ENCODE data around the gene PARP1. TPM values are rescaled to one million over a fixed set of nuclear protein-coding genes. Genes with fewer than 3 reads are reported as not detected.
A peak's percentile ranks its signal among the peaks of the same experiment; 100 is the strongest.

Gene PARP1
- total RNA-seq, 1 experiment from 2014 or later = 298 TPM

DNA sequence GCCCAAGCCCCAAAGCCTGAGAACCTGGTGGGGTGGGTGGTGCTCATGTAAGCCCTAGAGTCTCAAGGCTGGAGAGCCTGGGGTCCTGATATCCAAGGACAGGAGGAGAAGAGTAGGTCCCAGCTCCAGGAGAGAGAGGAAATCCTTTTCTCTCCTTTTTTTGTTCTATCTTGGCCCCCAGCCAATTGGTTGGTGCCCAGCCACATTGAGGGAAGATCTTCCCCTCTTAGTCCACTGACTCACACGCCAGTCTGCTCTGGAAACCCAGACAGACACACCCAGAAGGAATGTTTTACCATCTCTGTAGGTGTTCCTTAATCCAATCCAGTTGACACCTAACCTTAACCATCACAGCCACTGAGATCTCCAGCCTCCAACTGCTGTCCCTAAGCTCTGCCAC is 82.7 kb downstream of the PARP1 start:
- Histone ChIP-seq H3K36me3 (ENCODE audit: insufficient read depth, low read length) (no peaks in the 10 kb centered on the region), H2AFZ (ENCODE audit: low read length) (no peak overlapping the region), H3K9me3 (ENCODE audit: low read length) (no peaks in the 10 kb centered on the region; the same call in 1 of the 2 replicates), H3K4me1 (ENCODE audit: low read length) (no peaks in the 10 kb centered on the region), H3K27me3 (ENCODE audit: low read length) (no peaks in the 10 kb centered on the region), H3K4me3 (ENCODE audit: low read length) (no peak overlapping the region), H3K27ac (ENCODE audit: low read length) (no peak overlapping the region), H4K20me1 (ENCODE audit: insufficient read depth, low read depth, low read length) (no peaks in the 10 kb centered on the region), H3K79me2 (ENCODE audit: low read length) (no peaks in the 10 kb centered on the region), H3K4me2 (ENCODE audit: low read depth, low read length, poor library complexity, severe bottlenecking) (no peak overlapping the region), H3K9me2 (replicated peaks; ENCODE audit: insufficient read depth, low read length) (no peaks in the 10 kb centered on the region), H3K9ac (ENCODE audit: low read length) (no peak overlapping the region)
- no peak for DNase-seq

DNA sequence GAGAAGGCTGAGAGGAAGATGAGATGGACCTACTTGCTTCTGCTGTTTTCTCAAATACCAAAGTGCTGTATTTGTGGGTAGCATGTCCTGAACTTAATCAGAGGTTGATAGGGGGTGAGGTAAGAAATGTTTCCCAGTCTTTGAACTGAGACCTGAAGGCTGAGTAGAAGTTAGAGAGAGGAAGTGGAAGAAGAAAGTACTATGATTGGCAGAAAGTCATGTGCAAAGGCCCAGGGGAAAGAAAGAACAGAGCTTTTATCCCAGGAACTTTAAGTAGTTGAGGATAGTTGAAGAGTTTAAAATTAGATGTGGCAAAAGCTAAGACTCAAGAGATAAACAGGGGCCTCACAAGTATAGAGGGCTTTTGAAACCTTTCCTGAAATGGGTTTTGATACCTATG is 83.4 kb downstream of the PARP1 start:
- no peaks in the 10 kb centered on the region for H3K4me1 ChIP-seq (ENCODE audit: low read length)
- H4K20me1 ChIP-seq (ENCODE audit: insufficient read depth, low read depth, low read length) = no peaks in the 10 kb centered on the region
- H3K9me2 ChIP-seq (replicated peaks; ENCODE audit: insufficient read depth, low read length) = no peaks in the 10 kb centered on the region
- H3K79me2 ChIP-seq (ENCODE audit: low read length) = no peaks in the 10 kb centered on the region
- H2AFZ ChIP-seq (ENCODE audit: low read length) = no peak overlapping the region
- DNase-seq = no peak
- no peaks in the 10 kb centered on the region; the same call in 1 of the 2 replicates for H3K9me3 ChIP-seq (ENCODE audit: low read length)
- no peak overlapping the region for H3K9ac ChIP-seq (ENCODE audit: low read length)
- no peak overlapping the region for H3K4me2 ChIP-seq (ENCODE audit: low read depth, low read length, poor library complexity, severe bottlenecking)
- no peaks in the 10 kb centered on the region for H3K36me3 ChIP-seq (ENCODE audit: insufficient read depth, low read length)
- no peak overlapping the region for H3K27ac ChIP-seq (ENCODE audit: low read length)
- H3K4me3 ChIP-seq (ENCODE audit: low read length) = no peak overlapping the region
- no peaks in the 10 kb centered on the region for H3K27me3 ChIP-seq (ENCODE audit: low read length)

DNA sequence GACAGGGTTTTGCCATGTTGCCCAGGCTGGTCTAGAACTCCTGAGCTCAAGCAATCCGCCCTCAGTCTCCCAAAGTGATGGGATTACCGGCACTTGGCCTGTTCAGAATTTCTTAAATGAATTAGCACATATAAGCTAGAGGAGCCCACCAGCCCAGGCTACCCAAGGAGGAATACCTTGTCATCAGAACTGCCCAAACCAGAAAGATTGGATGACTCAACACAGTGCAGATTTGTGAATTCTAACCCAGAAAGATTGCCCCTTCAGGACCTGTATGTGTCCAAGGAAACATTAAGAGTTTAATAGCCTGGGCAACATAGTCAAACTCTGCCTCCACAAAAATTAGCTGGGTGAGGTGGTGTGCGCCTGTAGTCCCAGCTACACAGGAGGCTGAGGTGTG is 84.9 kb downstream of the PARP1 start:
- Histone ChIP-seq H3K27ac (ENCODE audit: low read length) (no peak overlapping the region), H3K4me2 (ENCODE audit: low read depth, low read length, poor library complexity, severe bottlenecking) (no peak overlapping the region), H3K9me3 (ENCODE audit: low read length) (no peaks in the 10 kb centered on the region; the same call in 1 of the 2 replicates), H3K9me2 (replicated peaks; ENCODE audit: insufficient read depth, low read length) (no peaks in the 10 kb centered on the region), H3K4me3 (ENCODE audit: low read length) (no peak overlapping the region), H3K9ac (ENCODE audit: low read length) (no peak overlapping the region), H3K79me2 (ENCODE audit: low read length) (no peaks in the 10 kb centered on the region), H3K27me3 (ENCODE audit: low read length) (no peaks in the 10 kb centered on the region), H4K20me1 (ENCODE audit: insufficient read depth, low read depth, low read length) (no peaks in the 10 kb centered on the region), H3K4me1 (ENCODE audit: low read length) (no peaks in the 10 kb centered on the region), H2AFZ (ENCODE audit: low read length) (no peak overlapping the region), H3K36me3 (ENCODE audit: insufficient read depth, low read length) (no peaks in the 10 kb centered on the region)
- DNase-seq = no peak

DNA sequence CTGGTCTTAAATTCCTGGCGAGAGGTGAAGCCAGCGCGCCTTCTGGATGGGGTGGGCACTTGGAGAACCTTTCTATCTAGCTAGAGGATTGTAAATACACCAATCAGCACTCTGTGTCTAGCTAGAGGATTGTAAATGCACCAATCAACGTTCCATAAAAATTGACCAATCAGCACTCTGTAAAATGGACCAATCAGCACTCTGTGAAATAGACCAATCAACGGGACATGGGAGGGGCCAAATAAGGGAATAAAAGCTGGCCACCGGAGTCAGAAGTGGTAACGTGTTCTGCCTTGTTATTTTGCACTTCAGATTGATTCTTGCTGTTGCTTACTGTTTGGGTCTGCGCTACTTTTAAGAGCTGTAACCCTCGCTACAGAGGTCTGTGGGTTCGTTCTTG is 87.0 kb downstream of the PARP1 start:
- H3K4me1 ChIP-seq (ENCODE audit: low read length) = no peaks in the 10 kb centered on the region
- no peaks in the 10 kb centered on the region for H3K9me2 ChIP-seq (replicated peaks; ENCODE audit: insufficient read depth, low read length)
- H3K4me3 ChIP-seq (ENCODE audit: low read length) = no peak overlapping the region
- no peaks in the 10 kb centered on the region for H3K36me3 ChIP-seq (ENCODE audit: insufficient read depth, low read length)
- H3K79me2 ChIP-seq (ENCODE audit: low read length) = no peaks in the 10 kb centered on the region
- no peak overlapping the region for H3K27ac ChIP-seq (ENCODE audit: low read length)
- no peak overlapping the region for H3K4me2 ChIP-seq (ENCODE audit: low read depth, low read length, poor library complexity, severe bottlenecking)
- H3K9ac ChIP-seq (ENCODE audit: low read length) = no peak overlapping the region
- H2AFZ ChIP-seq (ENCODE audit: low read length) = no peak overlapping the region
- H3K9me3 ChIP-seq (ENCODE audit: low read length) = no peaks in the 10 kb centered on the region; the same call in 1 of the 2 replicates
- peak; percentile 50 for DNase-seq
- no peaks in the 10 kb centered on the region for H3K27me3 ChIP-seq (ENCODE audit: low read length)
- no peaks in the 10 kb centered on the region for H4K20me1 ChIP-seq (ENCODE audit: insufficient read depth, low read depth, low read length)

DNA sequence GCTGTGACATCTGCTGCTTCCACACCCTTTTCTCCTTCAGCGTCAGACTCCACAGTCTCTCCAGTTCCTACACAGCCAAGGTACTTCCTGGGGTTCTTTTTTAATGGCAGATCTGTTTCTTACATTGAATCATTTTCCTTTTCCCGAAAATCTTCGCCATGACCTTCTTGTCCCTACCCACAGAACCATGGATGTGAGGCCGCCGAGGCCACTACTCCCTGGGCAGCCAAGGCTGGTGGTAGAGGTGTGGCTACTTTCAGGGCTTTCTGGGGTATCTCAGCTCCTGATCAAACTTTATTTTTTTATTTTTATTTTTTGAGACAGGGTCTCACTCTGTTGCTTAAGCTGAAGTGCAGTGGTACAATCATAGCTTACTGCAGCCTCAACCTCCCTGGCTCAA is 89.4 kb downstream of the PARP1 start:
- no peaks in the 10 kb centered on the region for H3K4me1 ChIP-seq (ENCODE audit: low read length)
- no peak overlapping the region for H2AFZ ChIP-seq (ENCODE audit: low read length)
- H4K20me1 ChIP-seq (ENCODE audit: insufficient read depth, low read depth, low read length) = no peaks in the 10 kb centered on the region
- no peaks in the 10 kb centered on the region for H3K36me3 ChIP-seq (ENCODE audit: insufficient read depth, low read length)
- H3K4me3 ChIP-seq (ENCODE audit: low read length) = no peak overlapping the region
- H3K27ac ChIP-seq (ENCODE audit: low read length) = no peak overlapping the region
- no peak overlapping the region for H3K4me2 ChIP-seq (ENCODE audit: low read depth, low read length, poor library complexity, severe bottlenecking)
- no peaks in the 10 kb centered on the region for H3K27me3 ChIP-seq (ENCODE audit: low read length)
- no peaks in the 10 kb centered on the region for H3K79me2 ChIP-seq (ENCODE audit: low read length)
- no peaks in the 10 kb centered on the region; the same call in 1 of the 2 replicates for H3K9me3 ChIP-seq (ENCODE audit: low read length)
- DNase-seq = no peak
- H3K9ac ChIP-seq (ENCODE audit: low read length) = no peak overlapping the region
- H3K9me2 ChIP-seq (replicated peaks; ENCODE audit: insufficient read depth, low read length) = no peaks in the 10 kb centered on the region

DNA sequence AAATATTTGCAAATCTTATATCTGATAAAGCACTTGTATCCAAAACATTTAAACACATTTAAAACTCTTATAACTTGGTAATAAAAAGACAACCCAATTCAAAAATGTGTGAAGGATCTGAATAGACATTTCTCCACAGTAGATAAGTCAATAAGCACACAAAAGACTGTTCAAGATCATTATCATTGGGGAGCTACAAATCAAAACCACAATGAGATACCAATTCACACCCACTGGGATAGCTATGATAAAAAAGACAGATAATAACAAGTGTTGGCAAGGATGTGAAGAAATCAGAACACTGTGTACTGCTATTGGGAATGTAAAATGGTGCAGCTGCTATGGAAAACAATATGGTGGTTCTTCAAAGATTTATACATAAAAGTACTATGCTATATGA is 93.8 kb downstream of the PARP1 start:
- H3K9me2 ChIP-seq (replicated peaks; ENCODE audit: insufficient read depth, low read length) = no peaks in the 10 kb centered on the region
- H3K9me3 ChIP-seq (ENCODE audit: low read length) = no peaks in the 10 kb centered on the region
- no peak overlapping the region for H2AFZ ChIP-seq (ENCODE audit: low read length)
- H3K79me2 ChIP-seq (ENCODE audit: low read length) = no peaks in the 10 kb centered on the region
- no peak overlapping the region for H3K9ac ChIP-seq (ENCODE audit: low read length)
- H3K4me1 ChIP-seq (ENCODE audit: low read length) = peaks cover 17% of the 10 kb centered on the region
- DNase-seq = no peak
- H3K4me2 ChIP-seq (ENCODE audit: low read depth, low read length, poor library complexity, severe bottlenecking) = no peak overlapping the region
- no peaks in the 10 kb centered on the region for H3K27me3 ChIP-seq (ENCODE audit: low read length)
- H4K20me1 ChIP-seq (ENCODE audit: insufficient read depth, low read depth, low read length) = no peaks in the 10 kb centered on the region
- H3K27ac ChIP-seq (ENCODE audit: low read length) = no peak overlapping the region
- H3K4me3 ChIP-seq (ENCODE audit: low read length) = no peak overlapping the region
- H3K36me3 ChIP-seq (ENCODE audit: insufficient read depth, low read length) = no peaks in the 10 kb centered on the region

DNA sequence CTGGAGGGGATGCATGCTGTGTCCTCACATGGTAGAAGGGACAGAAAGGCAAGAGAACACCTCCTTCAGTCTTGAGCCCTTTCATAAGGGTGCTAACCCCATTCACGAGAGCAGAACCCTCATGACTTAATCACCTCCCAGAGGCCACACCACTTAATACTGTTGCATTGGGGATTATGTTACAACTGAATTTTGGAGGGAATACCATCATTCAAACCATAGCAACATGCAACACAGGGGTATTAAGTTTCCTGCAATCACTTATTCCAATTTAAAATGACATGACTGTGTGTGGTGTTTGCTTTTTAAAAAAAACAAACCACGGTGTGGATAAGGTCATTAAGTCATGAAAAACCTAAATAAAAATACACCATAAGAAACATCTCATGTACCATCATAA is 95.8 kb downstream of the PARP1 start:
- Histone ChIP-seq H3K36me3 (ENCODE audit: insufficient read depth, low read length) (no peaks in the 10 kb centered on the region), H4K20me1 (ENCODE audit: insufficient read depth, low read depth, low read length) (no peaks in the 10 kb centered on the region), H3K9me3 (ENCODE audit: low read length) (no peaks in the 10 kb centered on the region), H3K27me3 (ENCODE audit: low read length) (no peaks in the 10 kb centered on the region), H3K4me2 (ENCODE audit: low read depth, low read length, poor library complexity, severe bottlenecking) (no peak overlapping the region), H3K4me1 (ENCODE audit: low read length) (peaks cover 27% of the 10 kb centered on the region), H3K79me2 (ENCODE audit: low read length) (peaks cover 18% of the 10 kb centered on the region), H3K9me2 (replicated peaks; ENCODE audit: insufficient read depth, low read length) (no peaks in the 10 kb centered on the region), H2AFZ (ENCODE audit: low read length) (no peak overlapping the region), H3K9ac (ENCODE audit: low read length) (no peak overlapping the region), H3K27ac (ENCODE audit: low read length) (no peak overlapping the region), H3K4me3 (ENCODE audit: low read length) (no peak overlapping the region)
- DNase-seq = no peak

DNA sequence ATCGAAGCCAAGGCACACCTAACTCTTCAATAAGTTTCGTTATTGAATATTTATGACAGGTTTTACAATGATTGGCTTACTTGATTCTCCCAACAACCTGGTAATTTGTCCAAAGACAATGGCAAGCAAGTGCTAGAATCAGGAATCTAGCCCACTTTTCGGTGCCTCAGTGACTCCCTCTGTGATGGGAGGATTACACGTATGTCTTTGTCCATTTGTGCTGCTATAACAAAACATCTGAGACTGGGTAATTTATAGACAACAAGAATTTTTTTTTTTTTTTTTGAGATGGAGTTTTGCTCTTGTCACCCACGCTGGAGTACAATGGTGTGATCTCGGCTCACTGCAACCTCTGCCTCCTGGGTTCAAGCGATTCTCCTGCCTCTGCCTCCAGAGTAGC is 96.5 kb downstream of the PARP1 start:
- Histone ChIP-seq H3K36me3 (ENCODE audit: insufficient read depth, low read length) (no peaks in the 10 kb centered on the region), H3K79me2 (ENCODE audit: low read length) (peaks cover 25% of the 10 kb centered on the region), H3K4me2 (ENCODE audit: low read depth, low read length, poor library complexity, severe bottlenecking) (no peak overlapping the region), H3K27me3 (ENCODE audit: low read length) (no peaks in the 10 kb centered on the region), H3K4me3 (ENCODE audit: low read length) (no peak overlapping the region), H2AFZ (ENCODE audit: low read length) (no peak overlapping the region), H3K9me3 (ENCODE audit: low read length) (no peaks in the 10 kb centered on the region), H3K9me2 (replicated peaks; ENCODE audit: insufficient read depth, low read length) (no peaks in the 10 kb centered on the region), H3K4me1 (ENCODE audit: low read length) (peaks cover 34% of the 10 kb centered on the region), H4K20me1 (ENCODE audit: insufficient read depth, low read depth, low read length) (no peaks in the 10 kb centered on the region), H3K9ac (ENCODE audit: low read length) (no peak overlapping the region), H3K27ac (ENCODE audit: low read length) (no peak overlapping the region)
- DNase-seq = no peak
